NCI-H2227 (cell line): ENCODE measurements around the gene TPBGL.

Experiments
- DNase-seq: peaks from one replicate; lab custom pipeline; 2025; ENCODE audit not compliant: unreplicated experiment; lab: John Stamatoyannopoulos, UW

TPBGL gene

DNA sequence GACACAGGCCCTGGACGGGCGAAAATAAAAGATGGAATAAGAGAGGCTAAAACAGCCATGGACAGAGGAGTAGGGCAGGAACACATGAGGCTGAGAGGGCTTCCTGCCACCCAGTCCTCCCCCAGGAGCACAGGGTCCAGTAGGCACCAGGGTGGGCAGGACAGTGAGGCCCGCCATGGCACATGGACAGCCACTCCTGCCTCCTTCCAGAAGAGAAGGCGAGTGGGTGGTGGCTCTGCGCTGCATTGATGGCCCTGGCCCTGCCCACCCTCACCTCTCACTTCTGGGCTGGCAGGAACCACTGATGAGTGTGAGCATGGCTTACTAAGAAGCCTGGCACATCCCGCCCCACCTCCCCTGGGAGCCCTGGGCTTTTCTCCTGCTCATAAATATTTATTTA is 51.2 kb downstream of the TPBGL start:
- no peak for DNase-seq

DNA sequence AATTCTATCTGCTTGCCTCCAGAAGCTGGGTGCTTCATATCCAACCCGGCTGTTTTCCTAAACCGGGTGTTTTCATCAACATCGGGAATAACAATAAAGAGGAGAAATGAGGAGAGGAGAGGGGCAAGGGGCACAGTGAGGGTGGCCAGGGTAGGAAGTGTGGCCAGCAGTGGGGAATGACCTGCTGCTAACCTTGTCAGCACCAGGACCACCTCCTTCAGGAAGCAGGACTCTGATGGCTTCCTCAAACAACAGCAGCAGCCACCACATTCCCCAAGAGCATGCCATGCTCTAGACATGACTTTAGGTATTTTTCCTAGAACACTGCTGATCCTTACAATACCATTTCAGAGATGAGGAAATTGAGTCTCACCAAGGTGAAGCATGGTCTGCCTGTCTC is 52.4 kb downstream of the TPBGL start:
- no peak for DNase-seq
